Parathyroid adenoma (tissue), 2 donors: ENCODE results near the gene CSRNP3.

Experiments
- H2AFZ ChIP-seq: fragments of 300-600 bp; sonication (generic); one replicate; pipeline ENCODE4 v1.7.0; 2017; ENCODE audit warnings: antibody characterized with exemption, mild to moderate bottlenecking
- H3K27ac ChIP-seq: fragments of 300-600 bp; sonication (generic); one replicate; pipeline ENCODE4 v1.7.0; 2017
- H3K27me3 ChIP-seq: fragments of 300-600 bp; sonication (generic); one replicate; pipeline ENCODE4 v1.7.0; 2017; ENCODE audit warnings: low read length; ENCODE audit not compliant: control insufficient read depth, insufficient read depth
- H3K36me3 ChIP-seq: fragments of 300-600 bp; sonication (generic); one replicate; pipeline ENCODE4 v1.7.0; 2017; ENCODE audit warnings: low read length; ENCODE audit not compliant: control insufficient read depth, insufficient read depth
- H3K4me1 ChIP-seq: fragments of 300-600 bp; sonication (generic); one replicate; pipeline ENCODE4 v1.7.0; 2017; ENCODE audit warnings: control low read depth
- H3K4me2 ChIP-seq: fragments of 300-600 bp; sonication (generic); one replicate; pipeline ENCODE4 v1.7.0; 2017; ENCODE audit warnings: low read length
- H3K4me3 ChIP-seq: fragments of 300-600 bp; sonication (generic); one replicate; pipeline ENCODE4 v1.7.0; 2017; ENCODE audit warnings: low read depth, low read length
- H3K79me2 ChIP-seq: fragments of 300-600 bp; sonication (generic); one replicate; pipeline ENCODE4 v1.7.0; 2017; ENCODE audit warnings: control low read depth
- H3K9ac ChIP-seq: fragments of 300-600 bp; sonication (generic); one replicate; pipeline ENCODE4 v1.7.0; 2017; ENCODE audit warnings: mild to moderate bottlenecking
- H3K9me3 ChIP-seq: fragments of 300-600 bp; sonication (generic); one replicate; pipeline ENCODE4 v1.7.0; 2017; ENCODE audit warnings: low read length; ENCODE audit not compliant: control insufficient read depth
- CTCF ChIP-seq: fragments of 300-600 bp; sonication (generic); IDR thresholded peaks from one replicate; pipeline ENCODE4 v1.7.0; 2017; ENCODE audit warnings: antibody characterized with exemption, mild to moderate bottlenecking
- donor health status: primary hyperparathyroidism.

CSRNP3 gene

GRCh38 chr2:165573534-165574461 lies 104.3 kb downstream of the CSRNP3 start:
- no peaks in the 10 kb centered on the region for H3K9me3 ChIP-seq
- H3K9ac ChIP-seq = no peak overlapping the region
- no peaks in the 10 kb centered on the region for H3K27me3 ChIP-seq
- H2AFZ ChIP-seq = no peak overlapping the region
- no peak overlapping the region for H3K27ac ChIP-seq
- TF ChIP-seq CTCF = no peak
- H3K4me1 ChIP-seq = no peaks in the 10 kb centered on the region
- peak overlapping the region; percentile 5 for H3K4me2 ChIP-seq
- no peak overlapping the region for H3K4me3 ChIP-seq
- H3K79me2 ChIP-seq = no peaks in the 10 kb centered on the region
- H3K36me3 ChIP-seq = no peaks in the 10 kb centered on the region

DNA sequence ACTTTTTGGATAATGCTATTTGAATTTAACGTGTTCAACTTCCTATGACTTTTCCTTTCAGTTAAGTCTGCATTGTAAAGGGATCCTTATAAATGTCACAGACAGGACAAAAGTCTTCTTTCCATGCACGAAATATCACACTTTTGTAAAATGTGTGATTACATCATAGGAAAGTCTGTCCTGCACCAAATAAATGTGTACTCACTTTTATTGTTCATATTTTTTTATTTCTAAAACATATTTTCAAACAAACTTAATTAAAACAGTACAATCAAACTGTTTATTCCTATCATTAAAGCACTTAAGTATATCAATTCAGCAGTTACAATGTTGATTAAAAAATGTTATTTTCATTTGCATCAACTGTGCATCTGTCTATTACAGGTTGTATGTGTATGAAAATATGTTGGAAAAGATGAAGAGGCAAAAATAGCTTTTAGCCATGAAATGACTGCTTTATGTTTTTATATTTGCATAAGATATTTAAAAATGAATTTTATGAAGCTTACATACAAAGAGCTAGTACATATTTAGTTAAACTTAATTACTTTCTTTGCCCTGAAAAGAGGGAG lies 105.6 kb downstream of the CSRNP3 start:
- no peak overlapping the region for H2AFZ ChIP-seq
- H3K9me3 ChIP-seq = no peaks in the 10 kb centered on the region
- no peaks in the 10 kb centered on the region for H3K36me3 ChIP-seq
- no peak overlapping the region for H3K27ac ChIP-seq
- H3K4me2 ChIP-seq = no peak overlapping the region
- no peak overlapping the region for H3K4me3 ChIP-seq
- H3K4me1 ChIP-seq = no peaks in the 10 kb centered on the region
- no peak overlapping the region for H3K9ac ChIP-seq
- no peaks in the 10 kb centered on the region for H3K27me3 ChIP-seq
- H3K79me2 ChIP-seq = no peaks in the 10 kb centered on the region
- TF ChIP-seq CTCF = no peak

DNA sequence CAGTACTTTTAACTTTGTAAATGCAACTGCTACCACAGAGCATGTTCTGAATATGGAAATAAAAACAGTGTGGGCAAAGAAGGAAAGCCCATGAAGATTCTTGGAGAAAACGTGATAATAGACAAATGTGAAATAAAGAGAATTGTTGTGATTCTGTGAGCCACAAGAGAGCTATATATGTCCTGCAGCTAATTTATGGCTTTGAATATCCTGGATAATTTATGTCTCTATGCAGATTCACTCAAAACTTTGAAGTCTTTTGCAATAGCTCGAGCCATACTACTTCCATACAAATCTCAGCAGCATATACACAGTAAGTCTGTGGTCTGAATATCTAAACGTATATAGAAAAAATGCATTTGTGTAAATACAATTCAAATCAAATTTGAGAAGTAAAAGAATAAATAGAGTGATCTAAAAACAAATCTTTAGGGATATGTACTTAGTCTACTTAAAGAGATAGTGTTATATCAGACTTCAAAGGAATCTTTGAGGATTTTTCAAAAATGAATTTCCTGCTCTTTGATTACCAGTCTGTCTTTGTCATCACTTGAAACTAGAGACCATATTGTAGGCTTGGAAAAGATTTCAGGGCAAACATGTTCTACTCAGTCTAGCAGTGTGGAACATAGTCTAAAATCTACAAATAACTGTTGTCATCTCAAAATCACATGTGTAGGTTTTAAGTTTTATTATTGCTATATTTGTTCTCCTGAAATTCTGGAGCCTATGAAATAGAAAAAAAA lies 107.1 kb downstream of the CSRNP3 start:
- H3K27ac ChIP-seq = no peak overlapping the region
- H2AFZ ChIP-seq = no peak overlapping the region
- no peaks in the 10 kb centered on the region for H3K9me3 ChIP-seq
- H3K27me3 ChIP-seq = no peaks in the 10 kb centered on the region
- H3K4me3 ChIP-seq = no peak overlapping the region
- no peaks in the 10 kb centered on the region for H3K36me3 ChIP-seq
- H3K9ac ChIP-seq = no peak overlapping the region
- H3K79me2 ChIP-seq = no peaks in the 10 kb centered on the region
- TF ChIP-seq CTCF = no peak
- no peak overlapping the region for H3K4me2 ChIP-seq
- H3K4me1 ChIP-seq = no peaks in the 10 kb centered on the region

GRCh38 chr2:165582409-165582808 lies 112.9 kb downstream of the CSRNP3 start:
- Histone ChIP-seq H3K27me3 (no peaks in the 10 kb centered on the region), H3K9me3 (no peaks in the 10 kb centered on the region), H3K4me2 (no peak overlapping the region), H3K4me1 (no peaks in the 10 kb centered on the region), H3K9ac (no peak overlapping the region), H3K36me3 (no peaks in the 10 kb centered on the region), H3K27ac (no peak overlapping the region), H2AFZ (no peak overlapping the region), H3K4me3 (no peak overlapping the region), H3K79me2 (no peaks in the 10 kb centered on the region)
- TF ChIP-seq CTCF = no peak
